Measurements from ENCODE around the gene BCAS4.

DNA sequence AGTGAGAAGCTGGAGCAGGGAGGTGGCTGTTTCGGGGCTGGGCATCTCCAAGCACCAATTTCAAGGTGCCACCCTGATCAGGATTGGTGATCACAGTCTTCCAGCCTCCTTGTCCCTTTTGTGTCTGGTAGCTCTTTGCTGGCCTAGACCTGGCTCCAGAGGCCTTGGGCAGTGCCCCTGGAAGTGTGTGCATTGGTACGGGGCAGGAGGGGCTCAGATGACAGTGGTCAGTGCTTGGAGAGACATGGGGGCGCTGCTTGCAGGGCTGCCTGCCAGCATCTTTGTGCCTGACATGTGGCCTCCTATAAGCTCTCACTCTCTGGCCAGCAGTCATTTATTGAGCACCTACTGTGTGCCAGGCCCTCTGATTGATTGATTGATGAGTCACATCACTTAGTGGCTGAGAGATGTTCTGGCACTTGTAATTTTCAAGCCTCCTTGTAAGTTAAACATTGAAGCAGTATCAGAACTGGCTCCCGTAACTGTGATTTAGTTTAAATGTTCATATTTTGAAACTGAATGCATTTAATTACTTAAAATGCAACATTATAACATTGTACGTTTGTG, 61.7 kb downstream of the BCAS4 start:
- TF ChIP-seq, protein P1, sequence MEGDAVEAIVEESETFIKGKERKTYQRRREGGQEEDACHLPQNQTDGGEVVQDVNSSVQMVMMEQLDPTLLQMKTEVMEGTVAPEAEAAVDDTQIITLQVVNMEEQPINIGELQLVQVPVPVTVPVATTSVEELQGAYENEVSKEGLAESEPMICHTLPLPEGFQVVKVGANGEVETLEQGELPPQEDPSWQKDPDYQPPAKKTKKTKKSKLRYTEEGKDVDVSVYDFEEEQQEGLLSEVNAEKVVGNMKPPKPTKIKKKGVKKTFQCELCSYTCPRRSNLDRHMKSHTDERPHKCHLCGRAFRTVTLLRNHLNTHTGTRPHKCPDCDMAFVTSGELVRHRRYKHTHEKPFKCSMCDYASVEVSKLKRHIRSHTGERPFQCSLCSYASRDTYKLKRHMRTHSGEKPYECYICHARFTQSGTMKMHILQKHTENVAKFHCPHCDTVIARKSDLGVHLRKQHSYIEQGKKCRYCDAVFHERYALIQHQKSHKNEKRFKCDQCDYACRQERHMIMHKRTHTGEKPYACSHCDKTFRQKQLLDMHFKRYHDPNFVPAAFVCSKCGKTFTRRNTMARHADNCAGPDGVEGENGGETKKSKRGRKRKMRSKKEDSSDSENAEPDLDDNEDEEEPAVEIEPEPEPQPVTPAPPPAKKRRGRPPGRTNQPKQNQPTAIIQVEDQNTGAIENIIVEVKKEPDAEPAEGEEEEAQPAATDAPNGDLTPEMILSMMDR (IDR thresholded peaks at IDR 0.05; ENCODE audit: insufficient read depth, low read depth, low read length), result no peak
- TF ChIP-seq EZH2 (IDR thresholded peaks at IDR 0.05; ENCODE audit: insufficient read depth, low read length), result no peak
